Activated CD8-positive, alpha-beta T cell treated with anti-CD3 and anti-CD28 coated beads, Interleukin-2, amount 10 ng/mL, durations not matched to agents 7 days and 5 days (primary cell): ENCODE results near the gene P3H2. TPM values are rescaled to one million over a fixed set of nuclear protein-coding genes. Genes with fewer than 3 reads are reported as not detected.
"Not testable (repeated sequence)": the region's sequence is repeated elsewhere in the genome, so short reads cannot be mapped to it uniquely, and the experiment has no call there.

ENCODE experiments used
- ATAC-seq: fragments of 150-1000 bp; cut with Tn5 transposase; one replicate; pipeline ENCODE4 v1.10.0; 2021; ENCODE audit warnings: moderate library complexity
- CTCF ChIA-PET: fragments of 350-600 bp; sonication (Branson Sonifier 250); formaldehyde crosslinking; loops from one replicate; lab custom pipeline; 2021; ENCODE audit warnings: antibody characterized with exemption; lab: Charles Lee
- POLR2A ChIA-PET: fragments of 350-600 bp; sonication (Branson Sonifier 250); formaldehyde crosslinking; loops from one replicate; lab custom pipeline; 2021; ENCODE audit warnings: antibody characterized with exemption; lab: Charles Lee
- DNase-seq: peaks from one replicate; pipeline ENCODE4 v3.0.0-alpha.2; 2020
- H3K27ac Mint-ChIP-seq: one replicate; pipeline ENCODE4 v1.8.0; 2021; ENCODE audit warnings: mild to moderate bottlenecking, mixed read lengths
- H3K27me3 Mint-ChIP-seq: one replicate; pipeline ENCODE4 v1.8.0; 2021; ENCODE audit warnings: low read depth, mixed read lengths
- H3K36me3 Mint-ChIP-seq: one replicate; pipeline ENCODE4 v1.8.0; 2021; ENCODE audit warnings: low read depth, mixed read lengths
- H3K4me1 Mint-ChIP-seq: one replicate; pipeline ENCODE4 v1.8.0; 2021; ENCODE audit warnings: low read depth, mixed read lengths
- H3K4me3 Mint-ChIP-seq: one replicate; pipeline ENCODE4 v1.8.0; 2021; ENCODE audit warnings: mild to moderate bottlenecking, mixed read lengths
- H3K9me3 Mint-ChIP-seq: one replicate; pipeline ENCODE4 v1.8.0; 2022; ENCODE audit warnings: mixed read lengths; ENCODE audit not compliant: insufficient read depth
- total RNA-seq, 2 experiments: library from RNA; stranded (reverse); gene quantifications; one replicate each; pipeline ENCODE4 v1.2.3, GENCODE V29; 2021

Gene P3H2, protein sequence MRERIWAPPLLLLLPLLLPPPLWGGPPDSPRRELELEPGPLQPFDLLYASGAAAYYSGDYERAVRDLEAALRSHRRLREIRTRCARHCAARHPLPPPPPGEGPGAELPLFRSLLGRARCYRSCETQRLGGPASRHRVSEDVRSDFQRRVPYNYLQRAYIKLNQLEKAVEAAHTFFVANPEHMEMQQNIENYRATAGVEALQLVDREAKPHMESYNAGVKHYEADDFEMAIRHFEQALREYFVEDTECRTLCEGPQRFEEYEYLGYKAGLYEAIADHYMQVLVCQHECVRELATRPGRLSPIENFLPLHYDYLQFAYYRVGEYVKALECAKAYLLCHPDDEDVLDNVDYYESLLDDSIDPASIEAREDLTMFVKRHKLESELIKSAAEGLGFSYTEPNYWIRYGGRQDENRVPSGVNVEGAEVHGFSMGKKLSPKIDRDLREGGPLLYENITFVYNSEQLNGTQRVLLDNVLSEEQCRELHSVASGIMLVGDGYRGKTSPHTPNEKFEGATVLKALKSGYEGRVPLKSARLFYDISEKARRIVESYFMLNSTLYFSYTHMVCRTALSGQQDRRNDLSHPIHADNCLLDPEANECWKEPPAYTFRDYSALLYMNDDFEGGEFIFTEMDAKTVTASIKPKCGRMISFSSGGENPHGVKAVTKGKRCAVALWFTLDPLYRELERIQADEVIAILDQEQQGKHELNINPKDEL
- total RNA-seq, result not detected

DNA sequence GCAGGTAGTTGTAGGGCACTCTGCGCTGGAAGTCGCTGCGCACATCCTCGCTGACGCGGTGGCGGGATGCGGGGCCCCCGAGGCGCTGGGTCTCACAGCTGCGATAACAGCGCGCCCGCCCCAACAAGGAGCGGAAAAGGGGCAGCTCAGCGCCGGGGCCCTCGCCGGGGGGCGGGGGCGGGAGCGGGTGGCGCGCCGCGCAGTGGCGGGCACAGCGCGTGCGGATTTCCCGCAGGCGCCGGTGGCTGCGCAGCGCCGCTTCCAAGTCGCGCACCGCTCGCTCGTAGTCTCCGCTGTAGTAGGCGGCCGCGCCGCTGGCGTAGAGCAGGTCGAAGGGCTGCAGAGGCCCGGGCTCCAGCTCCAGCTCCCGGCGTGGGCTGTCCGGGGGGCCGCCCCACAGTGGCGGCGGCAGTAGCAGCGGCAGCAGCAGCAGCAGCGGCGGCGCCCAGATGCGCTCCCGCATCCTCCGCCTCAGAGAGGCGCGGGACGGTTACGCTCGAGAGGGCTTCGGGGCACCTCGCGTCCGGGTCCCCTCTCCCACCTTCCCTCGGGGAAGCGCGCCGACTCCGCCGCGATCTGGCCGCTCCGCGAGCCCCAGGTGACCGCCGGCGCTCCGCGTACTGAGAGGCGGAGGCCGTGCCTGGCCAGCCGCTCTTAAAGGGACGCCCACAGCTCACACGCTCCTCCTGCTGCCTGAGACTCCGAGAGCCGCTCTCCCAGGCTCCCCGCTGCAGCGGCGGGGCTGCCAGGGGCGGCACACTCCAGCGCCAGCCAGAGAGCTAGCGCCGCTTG lies at the start of gene P3H2:
P3H2 (minus strand) TSS at position 629 of the 792 bp plus-strand sequence; CDS start at position 463, 166 bp downstream.
- peak; percentile 22 for DNase-seq
- no peak within 1 kb of the TSS for H3K27ac Mint-ChIP-seq
- CTCF ChIA-PET, result no interaction called here

DNA sequence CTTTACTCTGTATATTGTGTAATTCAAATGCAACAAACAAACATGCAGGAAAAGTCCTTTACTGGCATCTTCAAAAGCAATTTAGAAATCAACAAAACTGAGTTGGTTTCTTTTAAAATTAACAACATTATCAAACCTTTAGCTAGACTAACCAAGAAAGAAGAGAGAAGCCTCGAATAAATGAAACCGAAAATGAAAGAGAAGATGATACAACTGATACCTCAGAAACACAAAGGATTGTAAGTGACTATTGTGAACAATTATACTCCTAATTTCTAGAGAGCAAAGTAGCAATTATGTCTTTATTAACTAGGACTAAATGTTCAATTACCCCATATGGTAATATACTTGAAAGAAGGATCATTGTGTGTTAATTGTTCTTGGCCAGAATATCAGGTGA lies 49.2 kb upstream of the P3H2 start:
- DNase-seq (no peak), ATAC-seq (no peak)
- CTCF ChIA-PET, result no interaction called here
- POLR2A ChIA-PET, result no interaction called here
- H3K4me3 Mint-ChIP-seq, result peak overlapping the region; percentile 67
- no peaks in the 10 kb centered on the region for H3K9me3 Mint-ChIP-seq
- peaks cover 10% of the 10 kb centered on the region for H3K4me1 Mint-ChIP-seq
- H3K27ac Mint-ChIP-seq, result peak overlapping the region; percentile 70
- H3K27me3 Mint-ChIP-seq, result peaks cover 4% of the 10 kb centered on the region
- H3K36me3 Mint-ChIP-seq, result no peaks in the 10 kb centered on the region

More for the DNA sequence above, at the start of gene P3H2:
- Mint-ChIP-seq H3K27me3 (peaks cover 55% of the 10 kb centered on the region), H3K36me3 (no peaks in the 10 kb centered on the region), H3K9me3 (no peaks in the 10 kb centered on the region), H3K4me3 (peak within 1 kb of the TSS; percentile 42), H3K4me1 (peaks cover 6% of the 10 kb centered on the region)
- ATAC-seq, result peak; percentile 83
- POLR2A ChIA-PET, result no interaction called here

- Mint-ChIP-seq H3K36me3 (no peaks in the 10 kb centered on the region), H3K9me3 (no peaks in the 10 kb centered on the region), H3K4me3 (peak overlapping the region; percentile 67), H3K27me3 (no peaks in the 10 kb centered on the region), H3K27ac (peak overlapping the region; percentile 70), H3K4me1 (peaks cover 10% of the 10 kb centered on the region)
- ChIA-PET CTCF (interaction anchor here (0.7 kb wide), 1 partner anchor 208 kb away, joined by 4 read pairs; no protein-coding TSS in a partner anchor), POLR2A (no interaction called here)
- DNase-seq (no peak), ATAC-seq (no peak)
Observed at GRCh38 chr3:190169243-190169642, 48.5 kb upstream of the P3H2 start.

DNA sequence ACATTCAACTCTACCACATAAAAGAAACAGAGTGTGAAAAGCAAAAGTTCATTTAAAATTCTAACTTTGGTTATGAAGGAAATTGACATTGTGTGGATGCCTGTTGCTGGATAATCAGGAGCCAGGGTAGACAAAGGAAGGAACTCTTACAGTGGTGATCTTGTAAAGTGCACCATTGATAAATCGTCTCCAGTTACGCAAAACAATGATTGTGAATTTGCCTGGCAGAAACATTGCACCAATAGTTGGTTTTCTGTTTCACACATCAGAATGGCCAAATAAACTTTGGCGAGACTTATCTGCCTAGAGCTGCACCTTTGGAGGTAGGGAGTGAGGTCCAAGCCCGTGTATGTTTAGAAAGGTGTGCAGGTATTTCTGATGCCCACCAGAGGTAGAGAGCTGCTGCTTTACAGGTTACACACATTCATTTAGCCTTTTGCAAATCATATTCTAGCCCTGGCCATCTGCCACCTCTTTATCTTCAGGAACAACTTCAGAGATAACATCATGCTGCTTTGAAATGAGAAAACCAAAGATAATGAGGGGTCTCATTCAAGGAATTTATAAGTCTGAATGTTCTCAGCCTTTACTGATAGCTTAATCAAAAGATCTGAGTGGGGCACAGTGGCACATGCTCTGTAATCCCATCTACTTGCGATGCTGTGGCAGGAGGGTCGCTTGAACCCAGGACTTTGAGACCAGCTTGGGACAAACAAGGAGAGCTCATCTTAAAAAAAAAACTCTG lies 47.4 kb upstream of the P3H2 start:
- CTCF ChIA-PET, result interaction anchor here (0.6 kb wide), 1 partner anchor 10 kb away, joined by 4 read pairs; no protein-coding TSS in a partner anchor
- no peaks in the 10 kb centered on the region for H3K27me3 Mint-ChIP-seq
- no peaks in the 10 kb centered on the region for H3K36me3 Mint-ChIP-seq
- peaks cover 10% of the 10 kb centered on the region for H3K4me1 Mint-ChIP-seq
- no peak overlapping the region for H3K4me3 Mint-ChIP-seq
- POLR2A ChIA-PET, result interaction anchor here (0.6 kb wide), 1 partner anchor 45 kb away, joined by 3 read pairs; no protein-coding TSS in a partner anchor
- no peaks in the 10 kb centered on the region for H3K9me3 Mint-ChIP-seq
- DNase-seq (no peak), ATAC-seq (no peak)
- no peak overlapping the region for H3K27ac Mint-ChIP-seq

GRCh38 chr3:190166948-190167347 lies 46.3 kb upstream of the P3H2 start:
- ATAC-seq (no peak), DNase-seq (no peak)
- no peak overlapping the region for H3K27ac Mint-ChIP-seq
- H3K9me3 Mint-ChIP-seq, result no peaks in the 10 kb centered on the region
- no peak overlapping the region for H3K4me3 Mint-ChIP-seq
- no peaks in the 10 kb centered on the region for H3K36me3 Mint-ChIP-seq
- POLR2A ChIA-PET, result no interaction called here
- CTCF ChIA-PET, result no interaction called here
- H3K27me3 Mint-ChIP-seq, result no peaks in the 10 kb centered on the region
- H3K4me1 Mint-ChIP-seq, result peaks cover 10% of the 10 kb centered on the region

- Mint-ChIP-seq H3K4me1 (peaks cover 10% of the 10 kb centered on the region), H3K4me3 (no peak overlapping the region), H3K27ac (no peak overlapping the region), H3K36me3 (no peaks in the 10 kb centered on the region), H3K9me3 (no peaks in the 10 kb centered on the region), H3K27me3 (no peaks in the 10 kb centered on the region)
- DNase-seq (no peak), ATAC-seq (no peak)
- ChIA-PET CTCF (no interaction called here), POLR2A (no interaction called here)
Observed at GRCh38 chr3:190165253-190165652, 44.6 kb upstream of the P3H2 start.

DNA sequence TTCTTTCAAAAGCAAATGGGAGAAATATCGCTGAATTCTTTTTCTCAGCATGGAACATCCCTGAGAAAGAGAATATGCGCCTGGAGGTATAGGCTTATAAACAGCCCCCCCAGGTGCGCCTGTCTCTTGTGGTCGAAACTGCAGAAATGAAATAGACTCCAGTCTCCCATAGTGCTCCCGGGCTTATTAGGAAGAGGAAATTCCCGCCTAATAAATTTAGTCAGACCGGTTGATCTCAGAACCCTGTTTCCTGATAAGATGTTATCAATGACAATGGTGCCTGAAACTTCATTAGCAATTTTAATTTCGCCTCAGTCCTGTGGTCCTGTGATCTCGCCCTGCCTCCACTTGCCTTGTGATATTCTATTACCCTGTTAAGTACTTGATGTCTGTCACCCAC lies 41.3 kb upstream of the P3H2 start:
- DNase-seq, H3K27me3 Mint-ChIP-seq, H3K27ac Mint-ChIP-seq, ATAC-seq, H3K4me3 Mint-ChIP-seq, CTCF ChIA-PET, POLR2A ChIA-PET, H3K36me3 Mint-ChIP-seq, H3K4me1 Mint-ChIP-seq, H3K9me3 Mint-ChIP-seq: not testable (repeated sequence)

GRCh38 chr3:190159902-190160435 lies 39.3 kb upstream of the P3H2 start:
- DNase-seq, result no peak
- ChIA-PET CTCF (no interaction called here), POLR2A (no interaction called here)
- no peak overlapping the region for H3K4me3 Mint-ChIP-seq
- no peaks in the 10 kb centered on the region for H3K9me3 Mint-ChIP-seq
- no peaks in the 10 kb centered on the region for H3K4me1 Mint-ChIP-seq
- no peaks in the 10 kb centered on the region for H3K36me3 Mint-ChIP-seq
- H3K27me3 Mint-ChIP-seq, result peaks cover 4% of the 10 kb centered on the region
- H3K27ac Mint-ChIP-seq, result no peak overlapping the region
- no peak for ATAC-seq

DNA sequence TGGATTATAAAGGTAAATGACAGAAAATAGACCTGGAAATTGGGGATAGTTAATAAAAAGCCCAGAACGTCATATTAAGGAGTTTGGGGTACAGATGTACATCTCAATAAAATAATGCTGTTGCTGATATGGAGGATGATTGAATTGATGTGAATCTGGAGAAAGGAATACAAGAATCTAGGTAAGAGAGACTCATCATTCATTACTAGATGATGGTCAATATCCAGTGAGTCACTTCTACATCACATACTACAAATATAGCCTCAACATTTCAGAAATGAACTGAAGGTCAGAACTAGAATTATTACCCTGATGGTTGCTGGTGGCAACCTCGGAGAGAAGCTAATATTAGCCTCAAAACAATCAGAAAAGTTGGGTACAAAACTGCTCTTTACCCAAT lies 37.6 kb upstream of the P3H2 start:
- H3K36me3 Mint-ChIP-seq, result no peaks in the 10 kb centered on the region
- H3K9me3 Mint-ChIP-seq, result no peaks in the 10 kb centered on the region
- H3K27me3 Mint-ChIP-seq, result peaks cover 4% of the 10 kb centered on the region
- ChIA-PET POLR2A (no interaction called here), CTCF (no interaction called here)
- H3K4me1 Mint-ChIP-seq, result no peaks in the 10 kb centered on the region
- no peak overlapping the region for H3K4me3 Mint-ChIP-seq
- no peak for DNase-seq
- ATAC-seq, result no peak
- H3K27ac Mint-ChIP-seq, result no peak overlapping the region

- Mint-ChIP-seq H3K4me3 (no peak overlapping the region), H3K36me3 (no peaks in the 10 kb centered on the region), H3K4me1 (no peaks in the 10 kb centered on the region), H3K27ac (no peak overlapping the region), H3K9me3 (no peaks in the 10 kb centered on the region), H3K27me3 (peaks cover 4% of the 10 kb centered on the region)
- no peak for ATAC-seq
- CTCF ChIA-PET, result no interaction called here
- POLR2A ChIA-PET, result no interaction called here
- DNase-seq, result no peak
Observed at GRCh38 chr3:190155752-190156151, 35.1 kb upstream of the P3H2 start.

- Mint-ChIP-seq H3K4me1 (no peaks in the 10 kb centered on the region), H3K9me3 (no peaks in the 10 kb centered on the region), H3K27ac (no peak overlapping the region), H3K36me3 (no peaks in the 10 kb centered on the region), H3K4me3 (no peak overlapping the region), H3K27me3 (no peaks in the 10 kb centered on the region)
- CTCF ChIA-PET, result interaction anchor here (1.5 kb wide), 1 partner anchor 183 kb away, joined by 4 read pairs; no protein-coding TSS in a partner anchor
- POLR2A ChIA-PET, result no interaction called here
- ATAC-seq (no peak), DNase-seq (no peak)
Observed at GRCh38 chr3:190150681-190151080, 30.0 kb upstream of the P3H2 start.
